H1 (cell line): ENCODE measurements around the gene RHBG. TPM values are rescaled to one million over a fixed set of nuclear protein-coding genes. Genes with fewer than 3 reads are reported as not detected.

Experiments
- CTCF ChIA-PET: fragments of 300-600 bp; sonication (Branson Sonifier 250); formaldehyde crosslinking; loops from one replicate; lab custom pipeline; 2021; ENCODE audit not compliant: partially characterized antibody; lab: Charles Lee
- POLR2A ChIA-PET: fragments of 300-600 bp; sonication (Branson Sonifier 250); formaldehyde crosslinking; loops from one replicate; lab custom pipeline; 2021; ENCODE audit warnings: inconsistent platforms; ENCODE audit not compliant: partially characterized antibody; lab: Charles Lee
- DNase-seq, 2 experiments: peaks; one replicate each; pipeline versions ENCODE4 v3.0.0 to v3.0.0-alpha.2; 2010 to 2022; ENCODE audit warnings: low spot score in 2 of 2, low read depth in 1 of 2, mixed read lengths in 1 of 2
- FAIRE-seq: peaks from 2 replicates; lab custom pipeline; 2011; peaks lifted over from hg19 to GRCh38; lab: Jason Lieb, UNC
- H2AFZ ChIP-seq: 2 replicates; pipeline ENCODE4 v1.8.1; 2012; ENCODE audit warnings: low read length, inconsistent platforms
- H2AK5ac ChIP-seq: 2 replicates; pipeline ENCODE4 v1.6.1; 2013; ENCODE audit warnings: low read depth, low read length
- H2BK120ac ChIP-seq: replicated peaks from 2 replicates; pipeline ENCODE3; 2013; ENCODE audit warnings: low read depth, low read length, inconsistent platforms
- H2BK12ac ChIP-seq: 2 replicates; pipeline ENCODE4 v1.6.1; 2013; ENCODE audit warnings: low read depth, low read length
- H2BK15ac ChIP-seq: 2 replicates; pipeline ENCODE4 v1.6.1; 2013; ENCODE audit warnings: low read length
- H2BK20ac ChIP-seq: 2 replicates; pipeline ENCODE4 v1.6.1; 2013; ENCODE audit warnings: low read length
- H2BK5ac ChIP-seq: 2 replicates; pipeline ENCODE4 v1.6.1; 2013; ENCODE audit warnings: low read depth, low read length
- H3K14ac ChIP-seq: 2 replicates; pipeline ENCODE4 v1.6.1; 2013; ENCODE audit warnings: inconsistent platforms; ENCODE audit not compliant: insufficient read length
- H3K18ac ChIP-seq: 2 replicates; pipeline ENCODE4 v1.6.1; 2013; ENCODE audit warnings: low read length; ENCODE audit errors: extremely low read depth
- H3K23ac ChIP-seq: 2 replicates; pipeline ENCODE4 v1.6.1; 2013; ENCODE audit warnings: inconsistent platforms; ENCODE audit not compliant: insufficient read length
- H3K23me2 ChIP-seq: 2 replicates; pipeline ENCODE4 v1.6.1; 2013; ENCODE audit warnings: low read depth, low read length
- H3K27ac ChIP-seq: 2 replicates; pipeline ENCODE4 v1.6.1; 2011; ENCODE audit warnings: low read depth, low read length, inconsistent platforms
- H3K27me3 ChIP-seq, 4 experiments: replicated peaks in 1 of 4; 1 replicate in 1 of 4; 2 replicates in 3 of 4; pipeline versions ENCODE4 v1.6.1 to v1.8.1; 2011 to 2013; ENCODE audit warnings: low read length in 3 of 4, mild to moderate bottlenecking in 3 of 4, inconsistent platforms in 2 of 4, mixed read lengths in 2 of 4, moderate library complexity in 1 of 4; ENCODE audit not compliant: control insufficient read depth in 3 of 4, insufficient read depth in 3 of 4; ENCODE audit errors: extremely low read depth in 1 of 4
- H3K36me3 ChIP-seq, 4 experiments: 2 replicates each; pipeline versions ENCODE4 v1.6.1 to v1.8.1; 2011 to 2013; ENCODE audit warnings: mild to moderate bottlenecking in 4 of 4, low read length in 3 of 4, moderate library complexity in 2 of 4, control low read depth in 1 of 4, inconsistent platforms in 1 of 4; ENCODE audit not compliant: insufficient read depth in 4 of 4, control insufficient read depth in 2 of 4
- H3K4ac ChIP-seq: replicated peaks from 2 replicates; pipeline ENCODE3; 2013; ENCODE audit warnings: low read length, low read depth, mixed read lengths, inconsistent platforms; ENCODE audit not compliant: insufficient read length
- H3K4me1 ChIP-seq, 4 experiments: replicated peaks in 1 of 4; 1 replicate in 1 of 4; 2 replicates in 3 of 4; pipeline versions ENCODE4 v1.6.1 to v1.8.1; 2011 to 2013; ENCODE audit warnings: low read length in 3 of 4, inconsistent platforms in 2 of 4, mixed read lengths in 1 of 4; ENCODE audit not compliant: insufficient read depth in 4 of 4, control insufficient read depth in 3 of 4
- H3K4me2 ChIP-seq, 2 experiments: 2 replicates each; pipeline versions ENCODE4 v1.6.1 to v1.8.1; 2011 to 2013; ENCODE audit warnings: low read depth in 2 of 2, low read length in 2 of 2, control low read depth in 1 of 2, inconsistent platforms in 1 of 2, mild to moderate bottlenecking in 1 of 2; ENCODE audit not compliant: insufficient read depth in 1 of 2
- H3K4me3 ChIP-seq, 4 experiments: fragments of 200-600, 300-600 bp in 1 of 4; sonication (generic), shearing (Covaris generic), sonication (Bioruptor Twin) in 1 of 4; 2 replicates each; pipeline versions ENCODE4 v1.5.1 to v1.8.1; 2011 to 2016; ENCODE audit warnings: low read length in 4 of 4, low read depth in 3 of 4, control low read depth in 2 of 4, inconsistent platforms in 2 of 4, mild to moderate bottlenecking in 2 of 4, mixed read lengths in 1 of 4, moderate library complexity in 1 of 4; ENCODE audit not compliant: insufficient read depth in 2 of 4; ENCODE audit errors: extremely low read depth in 1 of 4
- H3K56ac ChIP-seq: replicated peaks from 2 replicates; pipeline ENCODE3; 2013; ENCODE audit warnings: low read depth, mild to moderate bottlenecking, mixed read lengths, low read length, inconsistent platforms; ENCODE audit not compliant: insufficient read length
- H3K79me1 ChIP-seq: 2 replicates; pipeline ENCODE4 v1.6.1; 2013; ENCODE audit warnings: low read depth, low read length, control low read depth
- H3K79me2 ChIP-seq, 2 experiments: 2 replicates each; pipeline versions ENCODE4 v1.6.1 to v1.8.1; 2012 to 2013; ENCODE audit warnings: low read length in 2 of 2, mild to moderate bottlenecking in 2 of 2, inconsistent platforms in 1 of 2; ENCODE audit not compliant: insufficient read depth in 2 of 2, control insufficient read depth in 1 of 2
- H3K9ac ChIP-seq, 4 experiments: replicated peaks in 1 of 4; 1 replicate in 1 of 4; 2 replicates in 3 of 4; pipeline versions ENCODE4 v1.6.1 to v1.8.1; 2011 to 2013; ENCODE audit warnings: low read depth in 3 of 4, low read length in 3 of 4, control low read depth in 2 of 4, mild to moderate bottlenecking in 2 of 4, moderate library complexity in 2 of 4, inconsistent platforms in 1 of 4; ENCODE audit errors: extremely low read depth in 1 of 4
- H3K9me3 ChIP-seq, 2 experiments: 2 replicates each; pipeline versions ENCODE4 v1.6.1 to v1.8.1; 2012 to 2013; ENCODE audit warnings: mild to moderate bottlenecking in 2 of 2, moderate library complexity in 2 of 2, control low read depth in 1 of 2, inconsistent platforms in 1 of 2, low read depth in 1 of 2, low read length in 1 of 2, mixed read lengths in 1 of 2; ENCODE audit not compliant: insufficient read depth in 2 of 2
- H4K20me1 ChIP-seq, 2 experiments: replicated peaks in 1 of 2; 2 replicates each; pipeline versions ENCODE3 to v1.8.1; 2011 to 2013; ENCODE audit warnings: inconsistent platforms in 2 of 2, low read length in 2 of 2, mild to moderate bottlenecking in 1 of 2; ENCODE audit not compliant: insufficient read depth in 2 of 2, control insufficient read depth in 1 of 2
- H4K5ac ChIP-seq: 2 replicates; pipeline ENCODE4 v1.6.1; 2013; ENCODE audit warnings: low read length, low read depth, mixed read lengths, inconsistent platforms; ENCODE audit not compliant: insufficient read length
- H4K8ac ChIP-seq: 2 replicates; pipeline ENCODE4 v1.8.0; 2013; ENCODE audit warnings: mild to moderate bottlenecking, moderate library complexity, low read length, inconsistent platforms; ENCODE audit not compliant: insufficient read depth; ENCODE audit errors: extremely low read depth
- H4K91ac ChIP-seq: replicated peaks from 2 replicates; pipeline ENCODE3; 2013; ENCODE audit warnings: low read length, mixed read lengths, inconsistent platforms; ENCODE audit not compliant: insufficient read length
- RNF2 ChIP-seq: fragments of 200-900, 300-1000 bp; sonication (generic); IDR thresholded peaks from 2 replicates; pipeline ENCODE4 v1.7.1; 2016; ENCODE audit warnings: borderline replicate concordance, low read depth, mild to moderate bottlenecking, antibody characterized with exemption, low read length; ENCODE audit not compliant: poor library complexity, severe bottlenecking; ENCODE audit errors: missing control alignments
- WGBS, 2 experiments: shearing (Covaris generic) in 1 of 2; methylation state at CpG; one replicate each; pipeline versions ENCODE4 v1.1.6 to v1.1.7; 2013 to 2015; ENCODE audit warnings: low lambda C conversion rate in 2 of 2, mixed read lengths in 2 of 2, inconsistent platforms in 1 of 2, low coverage in 1 of 2, missing lambda C conversion rate in 1 of 2; ENCODE audit not compliant: insufficient replicate concordance in 2 of 2, insufficient coverage in 1 of 2, insufficient read length in 1 of 2; ENCODE audit errors: extremely low coverage in 1 of 2, missing lambda C conversion rate in 1 of 2; 5-methylcytosine and 5-hydroxymethylcytosine counted together
- polyA plus RNA-seq, 7 experiments: library from polyadenylated mRNA; depleted of rRNA in 3 of 7; stranded (reverse) in 5 of 7; unstranded in 2 of 7; fragments of >200 nt in 5 of 7; fragments of 200-250 nt in 2 of 7; gene quantifications; 1 replicate in 5 of 7; 2 replicates in 1 of 7; 4 replicates in 1 of 7; pipeline versions ENCODE4 v1.2.1 to v1.2.3, GENCODE V29; 2011 to 2013; ENCODE audit warnings: missing spikeins in 2 of 7, mixed read lengths in 2 of 7
- total RNA-seq: library from RNA; stranded (reverse); fragmentation: NEBNext Ultra II Directional; extraction: Animal tissue kit (Norgen Biotek cat#: 25700); gene quantifications from 2 replicates; pipeline ENCODE4 v1.2.1, GENCODE V29; 2021

RHBG gene
- total and polyA plus RNA-seq, 2 of the 8 experiments (the other 6 are each of a cell fraction or from before 2014, with no cell fraction given), result 2.6 to 2.7 TPM

GRCh38 chr1:156360534-156360933 lies 8.5 kb upstream of the RHBG start:
- no peak overlapping the region for H3K4me2 ChIP-seq
- H3K14ac ChIP-seq, result no peak overlapping the region
- no peak overlapping the region for H2BK12ac ChIP-seq
- H3K56ac ChIP-seq, result no peak overlapping the region
- no peaks in the 10 kb centered on the region for H4K20me1 ChIP-seq
- WGBS, 2 experiments, result 96% methylated on average over 11 of the region's 11 CpGs; no CpG with 5 or more reads in 1 of the 2 experiments
- no peak overlapping the region for H3K18ac ChIP-seq
- ChIA-PET POLR2A (interaction anchor here (1.2 to 1.3 kb wide), 2 partner anchors 30 to 85 kb away, joined by 3 read pairs; no protein-coding TSS in a partner anchor), CTCF (interaction anchor here (1.2 to 6.1 kb wide), 13 partner anchors 12 to 265 kb away, joined by 3 to 60 read pairs (median 6); partner anchors contain the start of genes CCT3 and TSACC)
- no peak overlapping the region for H2BK20ac ChIP-seq
- H3K79me2 ChIP-seq, result no peaks in the 10 kb centered on the region
- no peak overlapping the region for H3K4me3 ChIP-seq
- no peak overlapping the region for H2AK5ac ChIP-seq
- H3K9me3 ChIP-seq, result no peaks in the 10 kb centered on the region
- H4K8ac ChIP-seq, result no peak overlapping the region
- H3K9ac ChIP-seq, result no peak overlapping the region
- no peak overlapping the region for H2AFZ ChIP-seq
- H3K27me3 ChIP-seq, result no peaks in the 10 kb centered on the region; a peak in 1 of 7 replicates
- TF ChIP-seq RNF2, result no peak
- no peak overlapping the region for H4K5ac ChIP-seq
- DNase-seq, result no peak
- H3K23ac ChIP-seq, result no peak overlapping the region
- no peak overlapping the region for H2BK5ac ChIP-seq
- H3K4me1 ChIP-seq, result peaks cover 0 to 4% (median 2%) of the 10 kb centered on the region in 4 experiments; a peak in 3 of 7 replicates
- no peak for FAIRE-seq
- peaks cover 6% of the 10 kb centered on the region; the same call in 1 of the 2 replicates for H3K23me2 ChIP-seq
- no peak overlapping the region for H2BK15ac ChIP-seq
- no peak overlapping the region for H2BK120ac ChIP-seq
- H3K36me3 ChIP-seq, result no peaks in the 10 kb centered on the region
- H3K4ac ChIP-seq, result no peak overlapping the region
- no peak overlapping the region for H4K91ac ChIP-seq
- H3K27ac ChIP-seq, result no peak overlapping the region
- H3K79me1 ChIP-seq, result no peaks in the 10 kb centered on the region
